Measurements from ENCODE around the gene RHBDL1. TPM values are rescaled to one million over a fixed set of nuclear protein-coding genes. Genes with fewer than 3 reads are reported as not detected.
A peak's percentile ranks its signal among the peaks of the same experiment; 100 is the strongest.

Gene RHBDL1
- total RNA-seq, 1 donor from 2014 or later = 0.24 TPM

DNA sequence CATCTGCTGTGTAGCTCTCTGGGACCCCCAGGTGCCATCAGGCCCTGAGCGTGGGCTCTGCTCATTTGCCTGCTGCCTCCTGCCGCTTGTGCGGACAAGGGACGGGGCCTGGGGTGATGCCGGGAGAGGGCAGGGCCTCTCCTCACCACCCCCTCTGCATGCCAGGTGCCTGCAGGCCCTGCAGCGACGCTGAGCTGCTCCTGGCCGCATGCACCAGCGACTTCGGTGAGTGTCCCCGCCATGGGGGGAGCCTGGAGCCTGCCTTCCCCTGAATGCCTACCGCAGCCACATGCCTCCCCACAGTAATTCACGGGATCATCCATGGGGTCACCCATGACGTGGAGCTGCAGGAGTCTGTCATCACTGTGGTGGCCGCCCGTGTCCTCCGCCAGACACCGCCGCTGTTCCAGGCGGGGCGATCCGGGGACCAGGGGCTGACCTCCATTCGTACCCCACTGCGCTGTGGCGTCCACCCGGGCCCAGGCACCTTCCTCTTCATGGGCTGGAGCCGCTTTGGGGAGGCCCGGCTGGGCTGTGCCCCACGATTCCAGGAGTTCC is 41.4 kb downstream of the RHBDL1 start:
- no peak for ATAC-seq (ENCODE audit: low read depth)

DNA sequence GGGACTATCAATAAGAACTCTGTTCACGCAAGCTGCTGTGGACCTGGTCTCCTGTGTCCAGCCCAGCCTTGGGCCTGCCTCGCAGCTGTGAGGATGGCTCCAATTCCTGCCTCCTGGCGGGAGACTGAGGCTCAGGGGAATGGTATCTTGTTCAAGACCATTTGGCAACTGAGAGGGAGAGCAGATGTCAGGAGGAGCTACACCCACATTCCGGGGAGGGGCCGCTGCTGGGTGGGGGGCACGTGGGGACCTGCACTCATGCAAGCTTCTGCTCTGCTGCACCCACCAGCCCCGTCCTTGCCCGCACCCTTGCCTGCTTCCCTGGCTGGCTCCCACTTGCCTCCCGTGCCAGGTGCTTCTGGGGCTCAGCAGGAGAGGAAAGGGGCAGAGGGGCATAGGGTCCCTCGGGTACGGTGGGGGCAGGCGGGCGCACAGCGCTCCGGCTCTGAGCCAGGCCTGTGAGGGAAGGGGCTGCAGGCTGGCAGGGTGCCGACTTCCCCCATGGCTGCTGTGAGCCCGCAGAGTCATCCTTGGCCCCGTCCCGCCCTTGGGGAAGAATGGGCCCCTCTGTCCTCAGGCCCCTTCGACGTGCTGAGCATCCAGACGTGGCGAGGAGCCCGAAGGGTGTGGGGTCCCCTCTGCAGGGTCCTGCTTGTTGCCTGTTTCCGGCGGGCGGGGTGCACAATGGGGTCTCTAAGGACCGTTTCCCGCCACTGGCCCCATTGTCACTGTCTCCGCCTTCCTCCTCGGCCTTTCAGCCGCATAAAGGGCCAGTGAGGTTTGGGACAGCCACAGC is 42.2 kb downstream of the RHBDL1 start:
- POLR2A ChIA-PET = interaction anchor here (0.7 kb wide), 1 partner anchor 591 kb away, joined by 4 read pairs; no protein-coding TSS in a partner anchor
- no peak overlapping the region for H3K4me3 Mint-ChIP-seq
- no peaks in the 10 kb centered on the region for H3K9me3 Mint-ChIP-seq
- CTCF ChIA-PET = no interaction called here
- ATAC-seq (ENCODE audit: low read depth) (no peak), DNase-seq (no peak)
- H3K36me3 Mint-ChIP-seq (ENCODE audit: low read depth) = no peaks in the 10 kb centered on the region
- no peak overlapping the region for H3K27ac Mint-ChIP-seq
- H3K27me3 Mint-ChIP-seq = peaks cover 6% of the 10 kb centered on the region
- TF ChIP-seq, protein P1, sequence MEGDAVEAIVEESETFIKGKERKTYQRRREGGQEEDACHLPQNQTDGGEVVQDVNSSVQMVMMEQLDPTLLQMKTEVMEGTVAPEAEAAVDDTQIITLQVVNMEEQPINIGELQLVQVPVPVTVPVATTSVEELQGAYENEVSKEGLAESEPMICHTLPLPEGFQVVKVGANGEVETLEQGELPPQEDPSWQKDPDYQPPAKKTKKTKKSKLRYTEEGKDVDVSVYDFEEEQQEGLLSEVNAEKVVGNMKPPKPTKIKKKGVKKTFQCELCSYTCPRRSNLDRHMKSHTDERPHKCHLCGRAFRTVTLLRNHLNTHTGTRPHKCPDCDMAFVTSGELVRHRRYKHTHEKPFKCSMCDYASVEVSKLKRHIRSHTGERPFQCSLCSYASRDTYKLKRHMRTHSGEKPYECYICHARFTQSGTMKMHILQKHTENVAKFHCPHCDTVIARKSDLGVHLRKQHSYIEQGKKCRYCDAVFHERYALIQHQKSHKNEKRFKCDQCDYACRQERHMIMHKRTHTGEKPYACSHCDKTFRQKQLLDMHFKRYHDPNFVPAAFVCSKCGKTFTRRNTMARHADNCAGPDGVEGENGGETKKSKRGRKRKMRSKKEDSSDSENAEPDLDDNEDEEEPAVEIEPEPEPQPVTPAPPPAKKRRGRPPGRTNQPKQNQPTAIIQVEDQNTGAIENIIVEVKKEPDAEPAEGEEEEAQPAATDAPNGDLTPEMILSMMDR (IDR thresholded peaks at IDR 0.05) = no peak
- intact Hi-C loops (cut with micrococcal nuclease) = no loop called here
- peaks cover 20% of the 10 kb centered on the region for H3K4me1 Mint-ChIP-seq

More for the DNA sequence above, 41.4 kb downstream of the RHBDL1 start:
- Mint-ChIP-seq H3K9me3 (no peaks in the 10 kb centered on the region), H3K4me3 (no peak overlapping the region), H3K27ac (no peak overlapping the region), H3K4me1 (peaks cover 21% of the 10 kb centered on the region), H3K36me3 (ENCODE audit: low read depth) (no peaks in the 10 kb centered on the region), H3K27me3 (peaks cover 7% of the 10 kb centered on the region)
- intact Hi-C loops (cut with micrococcal nuclease) = no loop called here
- ChIA-PET CTCF (interaction anchor here (0.9 kb wide), 1 partner anchor 26 kb away, joined by 3 read pairs; no protein-coding TSS in a partner anchor), POLR2A (interaction anchor here (0.7 to 2.8 kb wide), 6 partner anchors 12 to 592 kb away, joined by 3 to 8 read pairs (median 4); partner anchors contain the start of genes CHTF18, CIAO3 and RPUSD1)
- TF ChIP-seq, protein P1 (IDR thresholded peaks at IDR 0.05) = no peak
- no peak for DNase-seq

DNA sequence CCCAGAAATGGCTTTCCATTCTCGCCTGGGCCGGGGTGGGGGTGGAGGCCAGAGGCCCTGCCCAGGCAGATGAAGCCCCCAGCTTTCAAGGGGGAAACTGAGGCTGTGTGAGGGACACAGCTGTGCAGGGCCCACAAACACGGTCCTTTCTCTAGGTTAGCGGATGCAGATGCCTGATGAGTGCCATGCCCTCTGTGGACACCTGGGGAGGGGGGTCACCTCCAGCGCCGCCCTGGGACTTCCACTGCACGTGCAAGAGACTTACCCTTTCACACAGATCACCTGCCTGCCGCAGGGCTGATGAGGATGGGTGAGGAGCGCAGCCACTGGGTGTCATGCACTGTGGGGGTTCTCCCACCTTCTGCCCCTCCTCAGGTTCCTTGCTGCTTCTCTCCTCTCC is 42.9 kb downstream of the RHBDL1 start:
- ChIA-PET CTCF (no interaction called here), POLR2A (no interaction called here)
- Mint-ChIP-seq H3K4me3 (no peak overlapping the region), H3K27ac (no peak overlapping the region), H3K9me3 (no peaks in the 10 kb centered on the region), H3K27me3 (peaks cover 3% of the 10 kb centered on the region), H3K36me3 (ENCODE audit: low read depth) (peaks cover 2% of the 10 kb centered on the region), H3K4me1 (peaks cover 18% of the 10 kb centered on the region)
- ATAC-seq (ENCODE audit: low read depth) (no peak), DNase-seq (no peak)
- TF ChIP-seq, protein P1 (IDR thresholded peaks at IDR 0.05) = no peak
- intact Hi-C loops (cut with micrococcal nuclease) = no loop called here

DNA sequence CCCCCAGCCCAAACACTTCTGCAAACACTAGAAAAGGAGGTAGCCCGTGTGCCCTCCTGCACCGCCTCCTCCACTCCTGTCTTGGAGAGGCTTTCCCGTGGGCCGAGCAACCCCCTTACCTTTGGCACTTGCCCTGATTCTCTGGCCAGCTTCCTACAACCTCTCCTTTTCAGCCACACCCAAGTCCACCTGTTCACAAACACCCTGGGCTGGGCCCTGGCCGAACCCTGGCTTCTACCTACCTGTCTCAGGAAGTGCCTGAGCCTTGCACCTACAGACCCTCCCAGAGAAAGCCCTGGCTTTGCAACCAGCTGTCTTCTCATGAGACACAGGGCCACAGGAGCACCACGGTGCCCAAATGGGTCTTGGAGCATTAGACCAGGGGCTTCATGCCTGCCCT is 43.5 kb downstream of the RHBDL1 start:
- ATAC-seq (ENCODE audit: low read depth) (no peak), DNase-seq (no peak)
- Mint-ChIP-seq H3K4me1 (peaks cover 20% of the 10 kb centered on the region), H3K4me3 (peak overlapping the region; percentile 46), H3K27me3 (peaks cover 3% of the 10 kb centered on the region), H3K9me3 (no peaks in the 10 kb centered on the region), H3K27ac (no peak overlapping the region), H3K36me3 (ENCODE audit: low read depth) (peaks cover 3% of the 10 kb centered on the region)
- CTCF ChIA-PET = no interaction called here
- TF ChIP-seq, protein P1 (IDR thresholded peaks at IDR 0.05) = no peak
- POLR2A ChIA-PET = interaction anchor here (4.2 kb wide), 1 partner anchor 29 kb away, joined by 34 read pairs; the partner anchor contains the start of gene WDR24
- intact Hi-C loops (cut with micrococcal nuclease) = no loop called here

Measured in activated B cell treated with CpG ODN at 0.5 μM for 24 hours (primary cell).